Tibial nerve (tissue), 3 donors: ENCODE data around the gene WDR27.

ENCODE experiments used
- POLR2A ChIP-seq, 2 donors: fragments of 450-650 bp; IDR thresholded peaks; one replicate each; pipeline ENCODE4 v1.6.1; 2017; ENCODE audit warnings: antibody characterized with exemption in 2 of 2, mild to moderate bottlenecking in 2 of 2, moderate library complexity in 2 of 2
- TF ChIP-seq, protein P1 (sequence below), 5 experiments: fragments of 200-600 bp in 3 of 5; fragments of 450-650 bp in 2 of 5; sonication (generic) in 3 of 5; IDR thresholded peaks; one replicate each; pipeline ENCODE4 v1.5.1; 2016 to 2019; ENCODE audit warnings: antibody characterized with exemption in 5 of 5, mild to moderate bottlenecking in 3 of 5, moderate library complexity in 2 of 5

DNA sequence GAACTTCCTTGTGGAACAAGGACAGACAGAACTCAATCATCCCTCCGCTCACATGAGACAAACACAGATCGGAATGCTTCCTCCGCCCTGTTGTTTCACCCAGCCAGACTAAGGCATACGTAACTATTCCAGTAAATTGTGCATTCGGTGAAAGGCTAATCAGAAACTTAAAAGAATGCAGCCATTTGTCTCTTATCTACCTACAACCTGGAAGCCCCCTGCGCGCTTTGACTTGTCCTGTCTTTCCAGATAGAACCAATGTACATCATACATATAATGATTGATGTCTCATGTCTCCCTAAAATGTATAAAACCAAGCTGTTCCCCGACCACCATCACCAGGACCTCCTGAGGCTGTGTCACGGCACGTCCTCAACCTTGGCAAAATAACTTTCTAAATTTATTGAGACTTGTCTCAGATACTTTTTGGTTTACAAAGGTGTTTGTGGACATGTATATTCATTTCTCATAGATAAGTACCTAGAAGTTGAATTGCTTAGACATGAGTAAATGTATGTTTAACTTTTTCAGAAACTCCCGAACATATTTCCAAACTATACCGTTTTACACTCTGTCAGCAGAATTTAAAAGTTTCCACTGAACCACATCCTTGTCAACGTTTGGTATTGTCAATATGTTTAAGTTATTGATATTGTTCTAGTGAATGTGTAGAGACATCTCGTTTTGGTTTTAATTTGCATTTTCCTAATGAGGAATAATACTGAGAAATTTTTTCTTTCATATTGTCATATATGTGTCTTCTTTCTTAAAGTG is 250.6 kb downstream of the WDR27 start:
- TF ChIP-seq, protein P1, sequence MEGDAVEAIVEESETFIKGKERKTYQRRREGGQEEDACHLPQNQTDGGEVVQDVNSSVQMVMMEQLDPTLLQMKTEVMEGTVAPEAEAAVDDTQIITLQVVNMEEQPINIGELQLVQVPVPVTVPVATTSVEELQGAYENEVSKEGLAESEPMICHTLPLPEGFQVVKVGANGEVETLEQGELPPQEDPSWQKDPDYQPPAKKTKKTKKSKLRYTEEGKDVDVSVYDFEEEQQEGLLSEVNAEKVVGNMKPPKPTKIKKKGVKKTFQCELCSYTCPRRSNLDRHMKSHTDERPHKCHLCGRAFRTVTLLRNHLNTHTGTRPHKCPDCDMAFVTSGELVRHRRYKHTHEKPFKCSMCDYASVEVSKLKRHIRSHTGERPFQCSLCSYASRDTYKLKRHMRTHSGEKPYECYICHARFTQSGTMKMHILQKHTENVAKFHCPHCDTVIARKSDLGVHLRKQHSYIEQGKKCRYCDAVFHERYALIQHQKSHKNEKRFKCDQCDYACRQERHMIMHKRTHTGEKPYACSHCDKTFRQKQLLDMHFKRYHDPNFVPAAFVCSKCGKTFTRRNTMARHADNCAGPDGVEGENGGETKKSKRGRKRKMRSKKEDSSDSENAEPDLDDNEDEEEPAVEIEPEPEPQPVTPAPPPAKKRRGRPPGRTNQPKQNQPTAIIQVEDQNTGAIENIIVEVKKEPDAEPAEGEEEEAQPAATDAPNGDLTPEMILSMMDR (IDR thresholded peaks at IDR 0.05): no peak
- no peak for TF ChIP-seq POLR2A (IDR thresholded peaks at IDR 0.05)
